HEK293 (cell line): Measurements from ENCODE around the gene SEPTIN2.
A peak's percentile ranks its signal among the peaks of the same experiment; 100 is the strongest.

Experiments used
- CTCF ChIA-PET: fragments of 350-600 bp; formaldehyde crosslinking; extraction: SDS; loops from one replicate; lab custom pipeline; 2021; ENCODE audit warnings: antibody characterized with exemption; lab: Yijun Ruan, JAX
- POLR2A ChIA-PET: fragments of 300-600 bp; formaldehyde crosslinking; extraction: SDS; loops from one replicate; lab custom pipeline; 2020; ENCODE audit warnings: antibody characterized with exemption, inconsistent platforms; lab: Yijun Ruan, JAX
- H3K27ac ChIP-seq: fragments of 200-500 bp; sonication (Bioruptor generic); 2 replicates; pipeline ENCODE4 v1.5.1; 2014; ENCODE audit warnings: low read depth, low read length, control low read depth, inconsistent platforms; ENCODE audit errors: extremely low read depth
- H3K36me3 ChIP-seq, 2 experiments: fragments of 200-500 bp in 1 of 2; sonication (Bioruptor generic) in 1 of 2; 1 replicate in 1 of 2; 2 replicates in 1 of 2; pipeline ENCODE4 v1.5.1; 2014 to 2017; ENCODE audit warnings: inconsistent platforms in 2 of 2, low read length in 2 of 2; ENCODE audit not compliant: control insufficient read depth in 2 of 2, insufficient read depth in 1 of 2
- H3K4me1 ChIP-seq: fragments of 200-500 bp; sonication (Bioruptor generic); 2 replicates; pipeline ENCODE4 v1.5.1; 2014; ENCODE audit warnings: mild to moderate bottlenecking, low read length, inconsistent platforms; ENCODE audit not compliant: control insufficient read depth, insufficient read depth
- H3K4me3 ChIP-seq: 2 replicates; pipeline ENCODE4 v1.5.1; 2011; ENCODE audit warnings: low read depth, mild to moderate bottlenecking, control low read depth, low read length, moderate library complexity
- H3K9me3 ChIP-seq: fragments of 200-500 bp; sonication (Bioruptor generic); 2 replicates; pipeline ENCODE4 v1.5.1; 2014; ENCODE audit warnings: low read depth, low read length, inconsistent platforms; ENCODE audit not compliant: control insufficient read depth, insufficient read depth
- BCL11B ChIP-seq: fragments of 450-650 bp; formaldehyde crosslinking; IDR thresholded peaks from 2 replicates; pipeline ENCODE4 v1.5.1; 2016; ENCODE audit warnings: low read depth, missing biosample characterization, missing genetic modification characterization
- HOXD13 ChIP-seq: sonication (generic); formaldehyde crosslinking; IDR thresholded peaks from 2 replicates; pipeline ENCODE4 v1.8.0; 2022; ENCODE audit warnings: missing genetic modification reagents, borderline replicate concordance
- PRDM1 ChIP-seq: fragments of 450-650 bp; formaldehyde crosslinking; IDR thresholded peaks from 2 replicates; pipeline ENCODE4; 2016; ENCODE audit warnings: missing biosample characterization, missing genetic modification characterization
- SCRT2 ChIP-seq: fragments of 450-650 bp; formaldehyde crosslinking; IDR thresholded peaks from 2 replicates; pipeline ENCODE4 v1.5.1; 2016; ENCODE audit warnings: missing biosample characterization, missing genetic modification characterization
- SETDB1 ChIP-seq: IDR thresholded peaks from one replicate; pipeline ENCODE4 v1.6.1; 2017; ENCODE audit warnings: mild to moderate bottlenecking, low read length, moderate library complexity, mixed read lengths; ENCODE audit not compliant: insufficient read length
- YY2 ChIP-seq: fragments of 450-650 bp; formaldehyde crosslinking; IDR thresholded peaks from 2 replicates; pipeline ENCODE4 v1.5.1; 2016; ENCODE audit warnings: missing biosample characterization, missing genetic modification characterization
- ZNF16 ChIP-seq: fragments of 450-650 bp; formaldehyde crosslinking; IDR thresholded peaks from 2 replicates; pipeline ENCODE4 v1.5.1; 2016; ENCODE audit warnings: low read depth, missing biosample characterization, missing genetic modification characterization
- ZNF202 ChIP-seq: fragments of 450-650 bp; formaldehyde crosslinking; IDR thresholded peaks from 2 replicates; pipeline ENCODE4 v1.5.1; 2016; ENCODE audit warnings: missing biosample characterization, missing genetic modification characterization, borderline replicate concordance
- ZNF501 ChIP-seq: fragments of 450-650 bp; formaldehyde crosslinking; IDR thresholded peaks from 2 replicates; pipeline ENCODE4 v1.5.1; 2016; ENCODE audit warnings: missing biosample characterization, missing genetic modification characterization
- ZNF600 ChIP-seq: fragments of 450-650 bp; formaldehyde crosslinking; IDR thresholded peaks from 2 replicates; pipeline ENCODE4 v1.5.1; 2016; ENCODE audit warnings: missing biosample characterization, missing genetic modification characterization
- ZNF610 ChIP-seq: fragments of 450-650 bp; formaldehyde crosslinking; IDR thresholded peaks from 2 replicates; pipeline ENCODE4 v1.5.1; 2016; ENCODE audit warnings: missing biosample characterization, missing genetic modification characterization, borderline replicate concordance
- ZNF621 ChIP-seq: fragments of 450-650 bp; formaldehyde crosslinking; IDR thresholded peaks from 2 replicates; pipeline ENCODE4 v1.5.1; 2017; ENCODE audit warnings: missing biosample characterization, missing genetic modification characterization
- ZNF677 ChIP-seq: fragments of 450-650 bp; IDR thresholded peaks from 2 replicates; pipeline ENCODE4 v1.5.0; 2018; ENCODE audit warnings: missing biosample characterization, mild to moderate bottlenecking, missing genetic modification characterization, moderate library complexity
- ZSCAN23 ChIP-seq: fragments of 450-650 bp; formaldehyde crosslinking; IDR thresholded peaks from 2 replicates; pipeline ENCODE4 v1.5.1; 2016; ENCODE audit warnings: missing biosample characterization, missing genetic modification characterization
- TF ChIP-seq, protein P1 (sequence below): fragments of 450-650 bp; formaldehyde crosslinking; IDR thresholded peaks from 2 replicates; pipeline ENCODE4; 2016; ENCODE audit warnings: missing biosample characterization, missing genetic modification characterization
- TF ChIP-seq, protein P2 (sequence below): fragments of 450-650 bp; formaldehyde crosslinking; IDR thresholded peaks from 2 replicates; pipeline ENCODE4 v1.5.1; 2017; ENCODE audit warnings: missing biosample characterization, missing genetic modification characterization
- TF ChIP-seq, protein P3 (sequence below): fragments of 450-650 bp; formaldehyde crosslinking; IDR thresholded peaks from 2 replicates; pipeline ENCODE4 v1.5.1; 2016; ENCODE audit warnings: missing biosample characterization, missing genetic modification characterization
- TF ChIP-seq, protein P4 (sequence below): fragments of 450-650 bp; formaldehyde crosslinking; IDR thresholded peaks from 2 replicates; pipeline ENCODE4 v1.5.1; 2016; ENCODE audit warnings: missing biosample characterization, missing genetic modification characterization
- TF ChIP-seq, protein P5 (sequence below): fragments of 450-650 bp; formaldehyde crosslinking; IDR thresholded peaks from 2 replicates; pipeline ENCODE4 v1.5.1; 2017; ENCODE audit warnings: missing biosample characterization, missing genetic modification characterization

Gene SEPTIN2

DNA sequence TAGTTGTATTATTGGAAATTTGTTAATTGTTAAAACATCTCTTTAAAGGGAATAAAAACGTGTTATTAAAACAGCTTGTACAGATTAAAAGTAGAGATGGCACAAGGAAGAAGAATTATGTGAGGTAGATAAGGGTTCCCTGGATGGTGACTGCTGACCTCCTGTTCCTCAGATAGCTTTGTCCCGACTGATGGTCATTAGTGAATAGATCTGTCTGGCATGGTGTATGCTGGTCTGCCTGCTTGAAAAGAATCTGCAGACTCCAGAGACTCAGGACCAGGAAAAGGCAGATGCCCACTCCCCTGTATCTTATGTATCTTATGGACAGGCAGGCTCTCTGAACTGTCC, 34.8 kb downstream of the SEPTIN2 start (continued):
- TF ChIP-seq, protein P1, sequence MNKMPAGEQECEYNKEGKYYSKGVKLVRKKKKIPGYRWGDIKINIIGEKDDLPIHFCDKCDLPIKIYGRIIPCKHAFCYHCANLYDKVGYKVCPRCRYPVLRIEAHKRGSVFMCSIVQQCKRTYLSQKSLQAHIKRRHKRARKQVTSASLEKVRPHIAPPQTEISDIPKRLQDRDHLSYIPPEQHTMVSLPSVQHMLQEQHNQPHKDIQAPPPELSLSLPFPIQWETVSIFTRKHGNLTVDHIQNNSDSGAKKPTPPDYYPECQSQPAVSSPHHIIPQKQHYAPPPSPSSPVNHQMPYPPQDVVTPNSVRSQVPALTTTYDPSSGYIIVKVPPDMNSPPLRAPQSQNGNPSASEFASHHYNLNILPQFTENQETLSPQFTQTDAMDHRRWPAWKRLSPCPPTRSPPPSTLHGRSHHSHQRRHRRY (tag by site-specific recombination): no peak
- TF ChIP-seq ZNF610 (tag by site-specific recombination): no peak
- TF ChIP-seq ZSCAN23 (tag by site-specific recombination): no peak
- no peak for TF ChIP-seq BCL11B

DNA sequence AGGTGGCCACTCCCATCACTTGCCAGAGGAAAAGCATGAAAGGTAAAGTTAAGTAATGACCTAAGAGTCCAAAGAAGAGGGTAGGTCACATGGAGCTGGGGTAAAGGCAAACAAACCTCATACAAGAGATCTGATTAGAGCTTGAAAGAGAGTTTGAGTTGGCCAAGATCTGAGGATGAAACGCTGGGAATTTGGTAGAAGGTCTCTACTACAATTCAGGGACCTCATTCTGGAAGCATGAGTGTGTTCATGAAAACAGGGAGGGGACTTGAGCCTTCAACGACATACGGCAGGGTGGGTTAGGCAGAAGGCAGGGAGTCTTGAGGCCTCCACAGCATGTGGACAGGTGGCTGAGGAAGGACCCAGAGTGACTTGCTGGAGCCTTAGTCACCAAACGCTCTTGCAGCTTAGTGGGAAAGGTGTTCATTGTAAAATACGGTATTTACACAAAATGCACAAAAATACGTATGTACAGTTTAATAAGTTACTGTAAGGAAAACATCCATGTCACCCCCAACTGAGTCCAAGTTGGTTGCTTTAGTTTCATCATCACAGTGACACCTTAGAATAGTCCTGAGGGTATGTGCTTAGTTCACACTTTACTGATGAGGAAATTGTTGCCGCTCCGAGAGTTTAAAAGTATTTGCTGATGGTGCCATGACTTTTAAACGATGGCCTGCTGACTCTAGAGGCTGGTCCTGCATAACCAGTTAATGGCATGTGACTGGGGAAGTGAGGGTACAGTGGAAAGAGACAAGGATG, 35.3 kb downstream of the SEPTIN2 start:
- Histone ChIP-seq H3K36me3 (peaks cover 62 to 87% of the 10 kb centered on the region in 2 experiments), H3K27ac (no peak overlapping the region), H3K4me3 (no peak overlapping the region), H3K4me1 (peaks cover 9% of the 10 kb centered on the region), H3K9me3 (no peaks in the 10 kb centered on the region)
- no peak for TF ChIP-seq SCRT2
- ChIA-PET POLR2A (interaction anchor here (0.7 kb wide), 1 partner anchor 437 kb away, joined by 3 read pairs; no protein-coding TSS in a partner anchor), CTCF (interaction anchor here (0.7 to 0.8 kb wide), 3 partner anchors 156 to 566 kb away, joined by 3 to 4 read pairs (median 3); no protein-coding TSS in a partner anchor)

DNA sequence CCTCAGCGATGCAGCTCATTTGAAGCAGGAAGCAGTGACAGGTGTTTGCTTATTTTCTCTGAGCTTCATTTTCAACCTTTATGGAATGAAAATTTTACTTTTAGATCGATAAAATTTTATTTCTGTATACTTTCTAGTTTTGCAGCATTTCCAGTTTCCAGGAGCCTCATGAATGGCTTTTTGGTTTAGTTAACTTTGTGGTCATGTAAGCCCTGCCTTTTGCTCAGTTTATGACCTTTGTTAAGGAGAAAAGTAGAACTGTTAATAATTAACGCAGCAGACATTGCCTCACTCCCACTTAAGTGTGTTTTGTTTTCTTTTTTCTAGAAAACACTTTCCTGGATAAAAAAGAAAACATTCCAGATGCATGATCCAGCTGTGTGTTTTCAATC, 35.9 kb downstream of the SEPTIN2 start:
- Histone ChIP-seq H3K4me1 (peaks cover 9% of the 10 kb centered on the region), H3K9me3 (no peaks in the 10 kb centered on the region), H3K4me3 (no peak overlapping the region), H3K27ac (no peak overlapping the region), H3K36me3 (peaks cover 56 to 81% of the 10 kb centered on the region in 2 experiments)
- no peak for TF ChIP-seq ZNF600
- no peak for TF ChIP-seq ZNF677 (tag by site-specific recombination)
- TF ChIP-seq, protein P2, sequence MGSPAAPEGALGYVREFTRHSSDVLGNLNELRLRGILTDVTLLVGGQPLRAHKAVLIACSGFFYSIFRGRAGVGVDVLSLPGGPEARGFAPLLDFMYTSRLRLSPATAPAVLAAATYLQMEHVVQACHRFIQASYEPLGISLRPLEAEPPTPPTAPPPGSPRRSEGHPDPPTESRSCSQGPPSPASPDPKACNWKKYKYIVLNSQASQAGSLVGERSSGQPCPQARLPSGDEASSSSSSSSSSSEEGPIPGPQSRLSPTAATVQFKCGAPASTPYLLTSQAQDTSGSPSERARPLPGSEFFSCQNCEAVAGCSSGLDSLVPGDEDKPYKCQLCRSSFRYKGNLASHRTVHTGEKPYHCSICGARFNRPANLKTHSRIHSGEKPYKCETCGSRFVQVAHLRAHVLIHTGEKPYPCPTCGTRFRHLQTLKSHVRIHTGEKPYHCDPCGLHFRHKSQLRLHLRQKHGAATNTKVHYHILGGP (tag by site-specific recombination): peak; percentile 62; the same call in 1 of the 2 replicates
- peak; percentile 64 for TF ChIP-seq PRDM1 (tag by site-specific recombination)
- TF ChIP-seq ZNF16: no peak
- TF ChIP-seq, protein P3, sequence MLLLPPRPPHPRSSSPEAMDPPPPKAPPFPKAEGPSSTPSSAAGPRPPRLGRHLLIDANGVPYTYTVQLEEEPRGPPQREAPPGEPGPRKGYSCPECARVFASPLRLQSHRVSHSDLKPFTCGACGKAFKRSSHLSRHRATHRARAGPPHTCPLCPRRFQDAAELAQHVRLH: no peak
- ChIA-PET CTCF (interaction anchor here (0.5 to 0.8 kb wide), 2 partner anchors 130 to 191 kb away, joined by 3 read pairs; no protein-coding TSS in a partner anchor), POLR2A (no interaction called here)

DNA sequence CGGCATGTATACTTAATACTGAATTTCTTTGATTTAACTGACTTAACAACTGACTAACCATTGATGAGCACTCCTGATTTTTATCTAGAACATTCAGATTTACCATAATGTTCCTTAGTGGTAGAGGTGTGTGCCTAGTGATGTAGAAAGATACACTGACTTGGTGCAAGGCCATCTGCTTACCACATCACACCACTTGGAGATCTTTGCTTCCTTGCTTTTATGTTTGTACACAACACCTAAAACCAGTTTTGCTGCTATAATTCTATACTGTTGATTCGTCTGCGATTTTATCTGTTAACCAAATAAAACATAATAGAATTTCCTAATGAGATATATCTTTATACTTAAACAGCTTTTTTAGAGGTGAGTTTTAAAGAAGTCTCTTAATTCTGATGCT, 36.5 kb downstream of the SEPTIN2 start:
- TF ChIP-seq ZNF202 (no peak), SETDB1 (no peak), ZNF621 (tag by site-specific recombination) (no peak), YY2 (tag by site-specific recombination) (no peak), ZNF501 (tag by site-specific recombination) (no peak), HOXD13 (CRISPR knock-in tag) (no peak)
- TF ChIP-seq, protein P4, sequence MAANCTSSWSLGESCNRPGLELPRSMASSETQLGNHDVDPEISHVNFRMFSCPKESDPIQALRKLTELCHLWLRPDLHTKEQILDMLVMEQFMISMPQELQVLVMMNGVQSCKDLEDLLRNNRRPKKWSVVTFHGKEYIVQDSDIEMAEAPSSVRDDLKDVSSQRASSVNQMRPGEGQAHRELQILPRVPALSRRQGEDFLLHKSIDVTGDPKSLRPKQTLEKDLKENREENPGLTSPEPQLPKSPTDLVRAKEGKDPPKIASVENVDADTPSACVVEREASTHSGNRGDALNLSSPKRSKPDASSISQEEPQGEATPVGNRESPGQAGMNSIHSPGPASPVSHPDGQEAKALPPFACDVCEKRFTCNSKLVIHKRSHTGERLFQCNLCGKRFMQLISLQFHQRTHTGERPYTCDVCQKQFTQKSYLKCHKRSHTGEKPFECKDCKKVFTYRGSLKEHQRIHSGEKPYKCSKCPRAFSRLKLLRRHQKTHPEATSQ (tag by site-specific recombination): no peak
- TF ChIP-seq, protein P5, sequence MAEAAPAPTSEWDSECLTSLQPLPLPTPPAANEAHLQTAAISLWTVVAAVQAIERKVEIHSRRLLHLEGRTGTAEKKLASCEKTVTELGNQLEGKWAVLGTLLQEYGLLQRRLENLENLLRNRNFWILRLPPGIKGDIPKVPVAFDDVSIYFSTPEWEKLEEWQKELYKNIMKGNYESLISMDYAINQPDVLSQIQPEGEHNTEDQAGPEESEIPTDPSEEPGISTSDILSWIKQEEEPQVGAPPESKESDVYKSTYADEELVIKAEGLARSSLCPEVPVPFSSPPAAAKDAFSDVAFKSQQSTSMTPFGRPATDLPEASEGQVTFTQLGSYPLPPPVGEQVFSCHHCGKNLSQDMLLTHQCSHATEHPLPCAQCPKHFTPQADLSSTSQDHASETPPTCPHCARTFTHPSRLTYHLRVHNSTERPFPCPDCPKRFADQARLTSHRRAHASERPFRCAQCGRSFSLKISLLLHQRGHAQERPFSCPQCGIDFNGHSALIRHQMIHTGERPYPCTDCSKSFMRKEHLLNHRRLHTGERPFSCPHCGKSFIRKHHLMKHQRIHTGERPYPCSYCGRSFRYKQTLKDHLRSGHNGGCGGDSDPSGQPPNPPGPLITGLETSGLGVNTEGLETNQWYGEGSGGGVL (tag by site-specific recombination): no peak
- Histone ChIP-seq H3K9me3 (no peaks in the 10 kb centered on the region), H3K36me3 (peaks cover 52 to 75% of the 10 kb centered on the region in 2 experiments), H3K4me3 (no peak overlapping the region), H3K27ac (no peak overlapping the region), H3K4me1 (peaks cover 10% of the 10 kb centered on the region)
- ChIA-PET CTCF (no interaction called here), POLR2A (no interaction called here)
